ENCODE results near the gene SATB2. TPM values are rescaled to one million over a fixed set of nuclear protein-coding genes. Genes with fewer than 3 reads are reported as not detected.

SATB2 gene
- total and polyA plus RNA-seq, 2 donors from 2014 or later, result 1.3 to 17.5 TPM

DNA sequence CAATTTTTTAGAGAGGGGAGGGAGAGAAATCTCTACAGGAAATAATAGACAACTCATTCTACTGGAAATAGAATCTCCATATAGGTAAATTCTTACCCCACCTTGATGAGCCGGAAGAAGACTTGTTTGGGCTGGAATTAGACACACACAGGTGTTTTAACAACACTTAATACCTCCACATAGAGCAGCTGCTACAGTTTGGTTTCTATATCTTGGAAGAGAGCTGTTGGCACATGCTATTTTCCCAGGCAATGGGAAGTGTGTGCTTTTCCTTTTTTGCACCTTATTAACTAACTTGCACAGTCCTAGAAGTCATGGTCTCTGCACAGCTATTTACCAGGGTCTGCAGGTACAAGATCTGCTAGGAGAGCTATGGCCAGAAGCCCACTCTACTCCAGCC, 73.7 kb downstream of the SATB2 start:
- DNase-seq, result peak in 1 of 5 donors; percentile 6
- no peak for TF ChIP-seq CTCF (IDR thresholded peaks at IDR 0.05; ENCODE audit: borderline replicate concordance, extremely low read depth, insufficient read depth)
- Histone ChIP-seq H3K9ac (ENCODE audit: low read length in 3 of 3) (no peak overlapping the region), H3K27ac (ENCODE audit: low read depth in 2 of 2, low read length in 2 of 2) (no peak overlapping the region), H3K4me1 (ENCODE audit: control insufficient read depth in 2 of 3, insufficient read depth in 2 of 3, low read depth in 1 of 3, low read length in 3 of 3) (no peaks in the 10 kb centered on the region), H3K9me3 (ENCODE audit: control insufficient read depth in 2 of 3, insufficient read depth in 1 of 3, low read length in 3 of 3) (no peaks in the 10 kb centered on the region), H3K4me3 (ENCODE audit: low read length in 3 of 3) (no peak overlapping the region), H3K27me3 (ENCODE audit: control insufficient read depth, insufficient read depth, low read length) (no peaks in the 10 kb centered on the region), H3K36me3 (ENCODE audit: control insufficient read depth in 2 of 3, insufficient read depth in 3 of 3, low read length in 3 of 3) (no peaks in the 10 kb centered on the region)
- FAIRE-seq, result no peak
- intact Hi-C loops (cut with DNase I), result no loop called here

DNA sequence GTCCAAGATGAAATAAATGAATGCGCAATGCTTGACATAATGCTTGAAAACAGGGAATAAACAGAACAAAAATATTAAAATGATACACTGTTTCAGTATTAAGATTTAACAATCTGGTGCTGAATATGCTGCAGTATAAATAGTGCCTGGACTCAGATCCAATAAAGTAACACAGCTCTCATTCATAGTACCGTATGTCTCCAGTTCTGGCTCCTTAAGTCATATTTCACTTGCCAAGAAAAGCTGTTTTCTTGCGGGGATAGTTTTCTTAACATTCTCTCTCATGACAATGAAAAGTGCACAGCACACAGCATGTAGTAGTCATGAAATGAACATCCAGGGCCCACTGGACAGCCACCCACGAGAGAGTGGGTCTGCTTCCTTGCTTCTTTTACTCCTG, 74.7 kb downstream of the SATB2 start:
- no peak overlapping the region for H3K27ac ChIP-seq (ENCODE audit: low read depth in 2 of 2, low read length in 2 of 2)
- no peaks in the 10 kb centered on the region for H3K36me3 ChIP-seq (ENCODE audit: control insufficient read depth in 2 of 3, insufficient read depth in 3 of 3, low read length in 3 of 3)
- H3K4me3 ChIP-seq (ENCODE audit: low read length in 3 of 3), result no peak overlapping the region
- TF ChIP-seq CTCF (IDR thresholded peaks at IDR 0.05; ENCODE audit: borderline replicate concordance, extremely low read depth, insufficient read depth), result no peak
- FAIRE-seq (no peak), DNase-seq (no peak)
- no peaks in the 10 kb centered on the region for H3K27me3 ChIP-seq (ENCODE audit: control insufficient read depth, insufficient read depth, low read length)
- H3K9ac ChIP-seq (ENCODE audit: low read length in 3 of 3), result no peak overlapping the region
- no peaks in the 10 kb centered on the region for H3K9me3 ChIP-seq (ENCODE audit: control insufficient read depth in 2 of 3, insufficient read depth in 1 of 3, low read length in 3 of 3)
- intact Hi-C loops (cut with DNase I), result no loop called here
- no peaks in the 10 kb centered on the region for H3K4me1 ChIP-seq (ENCODE audit: control insufficient read depth in 2 of 3, insufficient read depth in 2 of 3, low read depth in 1 of 3, low read length in 3 of 3)

DNA sequence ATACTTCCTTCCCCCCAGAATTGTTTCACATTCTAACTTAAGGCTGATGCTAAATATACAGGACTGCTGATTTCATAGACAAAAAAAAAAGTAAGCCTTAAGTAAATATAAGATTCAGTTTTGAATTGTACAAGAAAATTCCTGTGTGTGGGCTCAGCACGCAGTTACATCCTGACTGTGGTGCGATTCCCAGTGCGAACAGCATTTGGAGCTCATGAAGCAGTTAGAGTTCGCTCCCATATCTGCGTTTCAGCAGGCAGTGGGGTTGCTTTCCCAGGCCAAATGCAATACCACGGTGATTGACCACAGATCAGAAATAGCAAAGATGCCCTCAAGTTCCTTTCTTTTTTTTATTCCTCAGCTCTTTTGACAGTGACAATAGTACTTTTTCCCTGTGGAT, 75.6 kb downstream of the SATB2 start:
- no peaks in the 10 kb centered on the region for H3K9me3 ChIP-seq (ENCODE audit: control insufficient read depth in 2 of 3, insufficient read depth in 1 of 3, low read length in 3 of 3)
- H3K4me3 ChIP-seq (ENCODE audit: low read length in 3 of 3), result no peak overlapping the region
- H3K27ac ChIP-seq (ENCODE audit: low read depth in 2 of 2, low read length in 2 of 2), result no peak overlapping the region
- FAIRE-seq (no peak), DNase-seq (peak in 1 of 5 donors; percentile 1)
- no peak overlapping the region for H3K9ac ChIP-seq (ENCODE audit: low read length in 3 of 3)
- no peaks in the 10 kb centered on the region for H3K27me3 ChIP-seq (ENCODE audit: control insufficient read depth, insufficient read depth, low read length)
- no peaks in the 10 kb centered on the region for H3K36me3 ChIP-seq (ENCODE audit: control insufficient read depth in 2 of 3, insufficient read depth in 3 of 3, low read length in 3 of 3)
- H3K4me1 ChIP-seq (ENCODE audit: control insufficient read depth in 2 of 3, insufficient read depth in 2 of 3, low read depth in 1 of 3, low read length in 3 of 3), result no peaks in the 10 kb centered on the region
- no peak for TF ChIP-seq CTCF (IDR thresholded peaks at IDR 0.05; ENCODE audit: borderline replicate concordance, extremely low read depth, insufficient read depth)
- intact Hi-C loops (cut with DNase I), result no loop called here

GRCh38 chr2:199381531-199381930, 76.2 kb downstream of the SATB2 start:
- Histone ChIP-seq H3K36me3 (ENCODE audit: control insufficient read depth in 2 of 3, insufficient read depth in 3 of 3, low read length in 3 of 3) (no peaks in the 10 kb centered on the region), H3K27me3 (ENCODE audit: control insufficient read depth, insufficient read depth, low read length) (no peaks in the 10 kb centered on the region), H3K27ac (ENCODE audit: low read depth in 2 of 2, low read length in 2 of 2) (no peak overlapping the region), H3K9ac (ENCODE audit: low read length in 3 of 3) (no peak overlapping the region), H3K4me1 (ENCODE audit: control insufficient read depth in 2 of 3, insufficient read depth in 2 of 3, low read depth in 1 of 3, low read length in 3 of 3) (no peaks in the 10 kb centered on the region), H3K9me3 (ENCODE audit: control insufficient read depth in 2 of 3, insufficient read depth in 1 of 3, low read length in 3 of 3) (no peaks in the 10 kb centered on the region), H3K4me3 (ENCODE audit: low read length in 3 of 3) (no peak overlapping the region)
- TF ChIP-seq CTCF (IDR thresholded peaks at IDR 0.05; ENCODE audit: borderline replicate concordance, extremely low read depth, insufficient read depth), result no peak
- FAIRE-seq, result no peak
- intact Hi-C loops (cut with DNase I), result no loop called here
- DNase-seq, result peak in 2 of 5 donors; percentile 2 to 8

Data from kidney (tissue), 14 donors.